Fibroblast of lung (primary cell): ENCODE results near the gene ZBTB7C.

Experiments used
- CTCF ChIP-seq, 2 donors: IDR thresholded peaks in 1 of 2; conservative IDR thresholded peaks in 1 of 2; 1 replicate in 1 of 2; 2 replicates in 1 of 2; pipeline ENCODE4 v1.5.1; 2011 to 2012; ENCODE audit warnings: low read length in 2 of 2, control low read depth in 1 of 2, inconsistent platforms in 1 of 2, low read depth in 1 of 2, mild to moderate bottlenecking in 1 of 2
- EZH2 ChIP-seq: IDR thresholded peaks from 2 replicates; pipeline ENCODE4 v1.5.1; 2012; ENCODE audit warnings: low read length, control low read depth, mild to moderate bottlenecking; ENCODE audit errors: missing control alignments

GRCh38 chr18:48037481-48038271 is 371.5 kb downstream of the ZBTB7C start:
- peak in 1 of 2 donors; percentile 4 for TF ChIP-seq CTCF (conservative IDR thresholded peaks at IDR 0.05 in 1 of 2, IDR thresholded peaks at IDR 0.05 in 1 of 2; ENCODE audit: low read depth in 1 of 2, low read length in 2 of 2)
- no peak for TF ChIP-seq EZH2
